ENCODE measurements around the gene WFDC9.
"Not testable (repeated sequence)": the region's sequence is repeated elsewhere in the genome, so short reads cannot be mapped to it uniquely, and the experiment has no call there.

The WFDC9 gene

DNA sequence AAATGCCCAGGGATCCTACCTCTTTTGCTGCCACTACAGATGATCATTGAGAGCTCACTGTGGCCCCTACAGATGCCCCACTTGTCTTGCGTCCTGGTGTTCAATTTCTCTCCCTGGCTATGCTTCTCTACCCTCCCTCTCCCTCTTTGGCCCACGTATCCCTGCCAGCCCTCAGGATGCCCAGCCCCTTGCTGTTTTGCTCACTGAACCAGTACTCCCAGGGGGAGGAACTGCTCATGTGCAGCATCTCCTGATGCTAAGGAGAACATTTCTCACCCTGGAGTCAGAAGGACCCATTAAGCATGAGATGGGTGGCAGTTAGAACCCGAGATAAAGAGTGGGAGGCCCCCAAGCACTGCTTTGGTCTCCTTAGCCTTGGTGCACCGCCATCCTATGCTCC lies at the start of gene WFDC9:
Gene WFDC9 (minus strand): TSS at position 101 of the 400 bp plus-strand sequence. CDS start 21,103 bp downstream, outside the sequence.
- no peak for DNase-seq

GRCh38 chr20:45679650-45680049 lies 48.6 kb upstream of the WFDC9 start:
- no peak for DNase-seq

- no peak for DNase-seq
These were observed 41.7 kb upstream of the WFDC9 start for GRCh38 chr20:45672765-45673164.

GRCh38 chr20:45670139-45670538 lies 39.1 kb upstream of the WFDC9 start, which contains the start of gene WFDC11:
WFDC11 (minus strand) TSS chr20:45670239; CDS start chr20:45650600, 19,639 bp downstream.
- no peak for DNase-seq

DNA sequence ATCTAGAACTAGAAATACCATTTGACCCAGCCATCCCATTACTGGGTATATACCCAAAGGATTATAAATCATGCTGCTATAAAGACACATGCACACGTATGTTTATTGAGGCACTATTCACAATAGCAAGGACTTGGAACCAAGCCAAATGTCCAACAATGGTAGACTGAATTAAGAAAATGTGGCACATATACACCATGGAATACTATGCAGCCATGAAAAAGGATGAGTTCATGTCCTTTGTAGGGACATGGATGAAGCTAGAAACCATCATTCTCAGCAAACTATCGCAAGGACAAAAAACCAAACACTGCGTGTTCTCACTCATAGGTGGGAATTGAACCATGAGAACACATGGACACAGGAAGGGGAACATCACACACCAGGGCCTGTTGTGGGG lies 26.0 kb upstream of the WFDC9 start:
- DNase-seq, result not testable (repeated sequence)

DNA sequence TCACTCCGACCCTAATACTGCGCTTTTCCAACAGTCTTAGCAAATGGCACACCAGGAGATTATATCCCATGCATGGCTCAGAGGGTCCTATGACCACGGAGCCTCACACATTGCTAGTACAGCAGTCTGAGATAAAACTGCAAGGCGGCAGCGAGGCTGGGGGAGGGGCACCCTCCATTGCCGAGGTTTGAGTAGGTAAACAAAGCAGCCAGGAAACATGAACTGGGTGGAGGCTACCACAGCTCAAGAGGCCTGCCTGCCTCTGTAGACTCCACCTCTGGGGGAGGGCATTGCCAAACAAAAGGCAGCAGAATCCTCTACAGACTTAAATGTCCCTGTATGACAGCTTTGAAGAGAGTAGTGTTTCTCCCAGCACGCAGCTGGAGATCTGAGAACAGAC lies 20.6 kb upstream of the WFDC9 start:
- DNase-seq, result not testable (repeated sequence)

GRCh38 chr20:45649312-45649863 lies 18.3 kb upstream of the WFDC9 start:
- DNase-seq, result no peak

- DNase-seq, result no peak
These were observed 16.5 kb upstream of the WFDC9 start for GRCh38 chr20:45647441-45648050.

DNA sequence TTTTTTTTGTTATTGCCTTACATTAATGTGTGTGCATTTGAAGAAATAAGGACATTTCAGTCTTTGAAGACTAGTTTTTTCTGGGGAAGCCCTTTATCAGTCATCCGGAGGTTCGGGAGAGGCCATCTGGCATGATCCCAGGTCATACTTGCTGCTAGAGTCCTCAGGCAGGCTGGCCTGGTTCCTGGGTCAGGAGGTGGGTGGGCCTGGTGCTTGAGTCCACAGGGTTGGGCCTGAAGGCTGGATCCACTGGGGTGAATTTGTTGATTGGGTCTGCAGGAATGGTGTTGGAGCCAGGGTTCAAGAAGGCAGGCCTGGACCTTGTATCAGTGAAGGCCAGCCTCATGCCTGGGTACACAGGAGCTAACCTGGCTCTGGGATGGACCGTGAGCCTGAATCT lies 15.8 kb upstream of the WFDC9 start:
- no peak for DNase-seq

DNA sequence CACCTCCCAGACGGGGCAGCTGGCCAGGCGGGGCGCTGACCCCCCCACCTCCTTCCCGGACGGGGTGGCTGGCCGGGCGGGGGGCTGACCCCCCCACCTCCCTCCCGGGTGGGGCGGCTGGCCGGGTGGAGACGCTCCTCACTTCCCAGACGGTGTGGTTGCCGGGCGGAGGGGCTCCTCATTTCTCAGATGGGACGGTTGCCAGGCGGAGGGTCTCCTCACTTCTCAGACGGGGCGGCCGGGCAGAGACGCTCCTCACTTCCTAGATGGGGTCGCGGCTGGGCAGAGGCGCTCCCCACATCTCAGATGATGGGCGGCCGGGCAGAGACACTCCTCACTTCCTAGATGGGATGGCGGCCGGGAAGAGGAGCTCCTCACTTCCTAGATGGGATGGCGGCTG lies 14.8 kb upstream of the WFDC9 start:
- DNase-seq, result not testable (repeated sequence)

GRCh38 chr20:45641076-45641475 lies 10.0 kb upstream of the WFDC9 start:
- not testable (repeated sequence) for DNase-seq

DNA sequence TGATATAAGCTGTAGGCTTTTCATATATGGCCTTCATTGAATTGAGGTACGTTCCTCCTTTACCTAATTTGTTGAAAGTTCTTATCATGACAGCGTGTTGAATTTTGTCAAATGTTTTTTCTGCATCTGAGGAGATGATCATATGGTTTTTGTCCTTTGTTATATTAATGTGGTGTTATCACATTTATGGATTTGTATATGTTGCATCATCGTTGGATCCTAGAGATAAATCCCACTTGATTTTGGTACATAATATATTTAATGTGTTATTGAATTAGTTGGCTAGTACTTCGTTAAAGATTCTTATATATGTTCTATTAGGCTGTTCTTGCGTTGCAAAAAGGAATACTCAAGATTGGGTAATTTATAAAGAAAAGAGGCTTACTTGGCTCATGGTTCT lies 8.6 kb upstream of the WFDC9 start:
- DNase-seq, result no peak

DNA sequence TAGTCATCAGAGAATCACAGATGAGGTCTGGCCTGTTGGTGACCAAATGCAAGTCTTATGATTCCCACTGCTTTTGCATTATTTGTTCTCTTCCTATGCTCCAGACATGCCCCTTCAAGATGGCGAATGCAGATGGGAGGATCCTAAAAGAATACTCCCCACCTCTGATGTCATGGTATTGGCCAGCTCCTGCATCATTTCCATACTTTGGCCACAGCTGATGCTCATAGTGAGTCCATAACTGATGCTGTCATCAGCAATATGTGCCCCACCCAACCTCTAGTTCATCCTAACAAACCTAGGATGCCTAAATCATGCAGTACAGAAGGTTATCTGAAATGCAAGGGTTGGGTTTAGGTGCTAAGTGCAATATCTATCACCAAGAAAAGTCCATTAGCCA lies 5.4 kb upstream of the WFDC9 start:
- no peak for DNase-seq

DNA sequence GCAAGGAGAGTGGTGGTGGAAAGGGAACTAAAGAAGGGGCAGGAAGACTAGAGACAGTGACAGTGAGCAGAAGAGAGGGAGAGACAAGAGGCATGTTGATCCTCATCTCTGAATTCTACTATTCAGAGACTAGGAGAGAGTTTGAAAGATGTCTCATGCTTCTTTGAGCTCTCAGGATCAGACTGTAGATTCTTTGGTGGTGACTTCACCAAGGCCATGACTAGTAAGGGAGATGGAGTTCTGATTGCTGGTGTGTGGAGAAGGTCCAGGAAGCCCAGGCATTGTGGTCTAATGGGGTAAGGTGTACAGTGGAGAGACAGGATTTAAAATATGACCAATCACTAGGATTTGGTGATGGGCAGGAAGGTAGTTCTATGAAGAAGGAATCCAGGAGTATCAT lies 713 bp downstream of the WFDC9 start:
- DNase-seq, result no peak

- DNase-seq, result no peak
These were observed 1.5 kb downstream of the WFDC9 start, which contains the start of gene WFDC10A for GRCh38 chr20:45629496-45630100. WFDC10A (plus strand) TSS chr20:45629739; CDS start chr20:45629814, 75 bp downstream.

DNA sequence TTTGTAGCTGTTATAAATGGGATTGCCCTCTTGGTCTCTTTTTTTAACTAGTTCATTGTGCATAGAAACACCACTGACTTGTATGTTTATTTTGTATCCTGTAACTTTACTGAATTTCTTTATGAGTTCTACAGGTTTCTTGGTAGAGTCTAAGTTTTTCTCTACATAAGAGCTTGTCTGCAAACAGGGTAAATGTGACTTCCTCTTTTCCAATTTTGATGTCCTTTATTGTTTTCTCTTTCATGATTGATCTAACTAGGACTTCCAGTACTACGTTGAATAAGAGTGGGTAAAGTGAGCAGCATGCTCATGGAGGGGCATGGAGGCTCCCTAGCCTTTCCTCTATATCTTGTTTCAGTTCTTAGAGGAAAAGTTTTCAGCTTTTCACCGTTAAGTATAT lies 4.5 kb downstream of the WFDC9 start:
- no peak for DNase-seq

GRCh38 chr20:45621593-45621992 lies 9.5 kb downstream of the WFDC9 start:
- DNase-seq, result no peak

GRCh38 chr20:45617591-45617990 lies 13.5 kb downstream of the WFDC9 start:
- no peak for DNase-seq

- DNase-seq, result no peak
These were observed 18.8 kb downstream of the WFDC9 start for GRCh38 chr20:45612314-45612713.

- no peak for DNase-seq
These were observed 20.0 kb downstream of the WFDC9 start for GRCh38 chr20:45611054-45611453.

DNA sequence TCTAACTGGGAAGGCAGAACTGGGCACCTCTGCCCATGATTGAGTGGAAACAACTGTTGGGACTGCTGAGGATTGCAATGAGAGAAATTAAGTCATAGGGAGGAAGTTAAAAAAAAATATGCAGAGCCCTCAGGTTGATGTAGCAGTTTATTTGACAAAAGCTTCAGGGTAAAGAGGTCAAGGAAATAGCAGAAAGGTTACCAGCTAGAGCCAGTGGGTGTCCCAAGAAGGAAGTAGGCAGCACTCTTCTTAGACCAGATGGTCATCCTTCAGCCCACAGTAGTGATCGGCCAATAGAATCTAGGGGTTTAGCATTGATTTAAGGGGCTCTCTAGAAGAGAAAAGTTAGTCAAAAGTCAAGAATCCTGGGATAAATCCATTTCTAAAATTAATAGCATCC lies 23.3 kb downstream of the WFDC9 start:
- no peak for DNase-seq

GRCh38 chr20:45595235-45595634 lies 35.8 kb downstream of the WFDC9 start:
- no peak for DNase-seq

DNA sequence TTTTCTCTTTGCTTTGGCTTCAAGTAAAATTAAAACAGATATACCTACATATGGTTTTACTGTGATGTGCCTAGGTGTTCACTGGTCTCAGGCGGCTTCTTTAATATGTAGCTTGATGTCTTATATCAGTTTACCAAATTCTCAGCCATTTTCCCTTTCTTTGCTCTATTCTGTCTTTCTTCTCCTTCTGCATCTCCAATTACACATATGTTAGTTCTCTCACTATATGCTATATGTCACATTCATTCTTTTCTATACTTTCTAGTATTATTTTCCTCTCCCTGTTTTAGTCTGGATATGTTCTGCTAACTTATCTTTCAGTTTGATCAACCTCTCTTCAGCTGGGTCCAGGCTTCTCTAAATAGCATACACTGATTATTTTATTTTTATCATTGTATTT lies 37.6 kb downstream of the WFDC9 start:
- no peak for DNase-seq

DNA sequence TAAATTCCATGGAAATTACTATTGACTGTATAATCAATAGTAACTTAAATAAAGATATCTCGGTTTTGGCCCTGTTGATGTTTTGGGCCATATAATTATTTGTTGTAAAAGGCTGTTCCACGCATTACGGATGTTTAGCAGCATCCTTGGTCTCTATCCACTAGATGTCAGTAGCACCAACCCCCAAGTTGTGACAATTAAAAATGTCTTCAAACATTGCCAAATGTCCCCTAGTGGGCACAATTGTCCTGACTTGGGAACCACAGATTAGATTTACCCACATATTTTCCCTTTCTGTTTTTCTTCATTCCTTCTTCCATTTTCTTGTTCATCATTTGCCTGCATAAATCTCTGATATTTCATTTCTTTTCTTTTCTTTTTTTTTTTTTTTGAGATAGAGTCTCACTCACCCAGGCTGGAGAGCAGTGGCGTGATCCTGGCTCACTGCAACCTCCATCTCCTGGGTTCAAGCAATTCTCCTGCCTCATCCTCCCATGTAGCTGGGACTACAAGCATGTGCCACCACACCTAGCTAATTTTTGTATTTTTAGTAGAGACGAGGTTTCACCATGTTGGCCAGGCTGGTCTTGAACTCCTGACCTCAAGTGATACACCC lies 38.4 kb downstream of the WFDC9 start:
- DNase-seq, result no peak
